IMR-90 (cell line): ENCODE data around the gene ZFYVE21.

Source experiments
- CEBPB ChIP-seq: IDR thresholded peaks from 2 replicates; pipeline ENCODE4 v1.6.1; 2012; ENCODE audit warnings: low read depth, low read length, improper control_type of control experiment
- CTCF ChIP-seq: conservative IDR thresholded peaks from 2 replicates; pipeline ENCODE4 v1.5.1; 2012; ENCODE audit warnings: mild to moderate bottlenecking, low read depth, low read length, improper control_type of control experiment
- FOS ChIP-seq: fragments of 150-350 bp; IDR thresholded peaks from 2 replicates; pipeline ENCODE4 v1.6.1; 2016; ENCODE audit warnings: low read depth, low read length
- MAFK ChIP-seq: IDR thresholded peaks from 2 replicates; pipeline ENCODE4 v1.6.1; 2012; ENCODE audit warnings: low read depth, low read length, improper control_type of control experiment
- MXI1 ChIP-seq: IDR thresholded peaks from 2 replicates; pipeline ENCODE4 v1.6.1; 2012; ENCODE audit warnings: low read depth, mild to moderate bottlenecking, low read length, moderate library complexity, borderline replicate concordance
- NFE2L2 ChIP-seq: fragments of 150-350 bp; IDR thresholded peaks from 2 replicates; pipeline ENCODE4 v1.6.1; 2016; ENCODE audit warnings: low read depth, mild to moderate bottlenecking, low read length
- POLR2A ChIP-seq: IDR thresholded peaks from 2 replicates; pipeline ENCODE4 v1.6.1; 2012; ENCODE audit warnings: mild to moderate bottlenecking, low read depth, low read length
- RAD21 ChIP-seq: IDR thresholded peaks from 2 replicates; pipeline ENCODE4 v1.6.1; 2012; ENCODE audit warnings: low read length, improper control_type of control experiment
- RCOR1 ChIP-seq: IDR thresholded peaks from 2 replicates; pipeline ENCODE4 v1.6.1; 2012; ENCODE audit warnings: mild to moderate bottlenecking, low read length, improper control_type of control experiment; ENCODE audit not compliant: insufficient replicate concordance
- RFX5 ChIP-seq: IDR thresholded peaks from 2 replicates; pipeline ENCODE4 v1.8.0; 2012; ENCODE audit warnings: low read depth, mild to moderate bottlenecking, low read length, moderate library complexity
- SMC3 ChIP-seq: fragments of 150-350 bp; IDR thresholded peaks from 2 replicates; pipeline ENCODE4 v1.6.1; 2016; ENCODE audit warnings: low read depth, mild to moderate bottlenecking, antibody characterized with exemption, low read length, moderate library complexity
- TF ChIP-seq, protein P1 (sequence below): fragments of 150-350 bp; IDR thresholded peaks from 2 replicates; pipeline ENCODE4 v1.6.1; 2016; ENCODE audit warnings: low read depth, mild to moderate bottlenecking, low read length, moderate library complexity, borderline replicate concordance

- no peak for TF ChIP-seq CTCF
- TF ChIP-seq POLR2A: no peak
- TF ChIP-seq CEBPB: no peak
- TF ChIP-seq FOS: no peak
- no peak for TF ChIP-seq NFE2L2
- no peak for TF ChIP-seq SMC3
- TF ChIP-seq MXI1: no peak
- TF ChIP-seq MAFK: no peak
- no peak for TF ChIP-seq RCOR1
- no peak for TF ChIP-seq RAD21
- no peak for TF ChIP-seq RFX5
- TF ChIP-seq, protein P1, sequence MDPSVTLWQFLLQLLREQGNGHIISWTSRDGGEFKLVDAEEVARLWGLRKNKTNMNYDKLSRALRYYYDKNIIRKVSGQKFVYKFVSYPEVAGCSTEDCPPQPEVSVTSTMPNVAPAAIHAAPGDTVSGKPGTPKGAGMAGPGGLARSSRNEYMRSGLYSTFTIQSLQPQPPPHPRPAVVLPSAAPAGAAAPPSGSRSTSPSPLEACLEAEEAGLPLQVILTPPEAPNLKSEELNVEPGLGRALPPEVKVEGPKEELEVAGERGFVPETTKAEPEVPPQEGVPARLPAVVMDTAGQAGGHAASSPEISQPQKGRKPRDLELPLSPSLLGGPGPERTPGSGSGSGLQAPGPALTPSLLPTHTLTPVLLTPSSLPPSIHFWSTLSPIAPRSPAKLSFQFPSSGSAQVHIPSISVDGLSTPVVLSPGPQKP: no peak
Measured at GRCh38 chr14:103735022-103735421, 19.4 kb downstream of the ZFYVE21 start.
